ENCODE measurements around the gene CPVL. TPM values are rescaled to one million over a fixed set of nuclear protein-coding genes. Genes with fewer than 3 reads are reported as not detected.

The CPVL gene
- polyA plus RNA-seq, 3 donors: 410 to 1,111 (median 1,108) TPM

GRCh38 chr7:29091715-29092114 lies 54.6 kb downstream of the CPVL start:
- no peak for DNase-seq
- WGBS (ENCODE audit: insufficient coverage): no CpG with 5 or more reads among the region's 4 CpGs
- no peaks in the 10 kb centered on the region for H3K27me3 ChIP-seq (ENCODE audit: control insufficient read depth in 2 of 2, insufficient read depth in 2 of 2, low read length in 2 of 2)
- Mint-ChIP-seq H3K4me1 (peaks cover 43% of the 10 kb centered on the region), H3K9me3 (peaks cover 0 to 4% (median 0%) of the 10 kb centered on the region in 7 donors), H3K27me3 (ENCODE audit: low read depth in 3 of 3) (peaks cover 0 to 5% (median 2%) of the 10 kb centered on the region in 3 donors), H3K27ac (peak overlapping the region in 2 of 7 donors; percentile 44 to 72), H3K4me3 (peak overlapping the region in 1 of 2 donors; percentile 74), H3K36me3 (peaks cover 73 to 89% of the 10 kb centered on the region in 2 donors)
- peaks cover 55 to 91% of the 10 kb centered on the region in 2 donors for H3K36me3 ChIP-seq (replicated peaks in 1 of 2; ENCODE audit: control insufficient read depth in 1 of 2, insufficient read depth in 2 of 2, low read length in 2 of 2)
- no peak overlapping the region for H3K4me3 ChIP-seq (replicated peaks in 1 of 3; ENCODE audit: low read depth in 2 of 3, low read length in 3 of 3)
- H3K4me2 ChIP-seq (replicated peaks; ENCODE audit: extremely low read depth, low read length, poor library complexity, severe bottlenecking): no peak overlapping the region
- H3K27ac ChIP-seq (ENCODE audit: low read depth in 1 of 2, low read length in 2 of 2): peak overlapping the region in 1 of 2 donors; percentile 8
- intact Hi-C loops (cut with micrococcal nuclease): no loop called here
- no peaks in the 10 kb centered on the region for H3K9me3 ChIP-seq (replicated peaks in 1 of 2; ENCODE audit: control insufficient read depth in 1 of 2, insufficient read depth in 1 of 2, low read length in 2 of 2)
- TF ChIP-seq CTCF (IDR thresholded peaks at IDR 0.05): no peak
- no peak overlapping the region for H3K9ac ChIP-seq (ENCODE audit: insufficient read depth, low read length, poor library complexity, severe bottlenecking)
- peaks cover 85% of the 10 kb centered on the region for H4K20me1 ChIP-seq (ENCODE audit: insufficient read depth, low read length)
- H3K79me2 ChIP-seq (ENCODE audit: insufficient read depth, low read length): no peaks in the 10 kb centered on the region
- no peak overlapping the region for H2AFZ ChIP-seq (ENCODE audit: insufficient read depth, low read depth, low read length, poor library complexity, severe bottlenecking)
- peaks cover 33 to 46% of the 10 kb centered on the region in 2 donors for H3K4me1 ChIP-seq (ENCODE audit: control insufficient read depth in 1 of 2, insufficient read depth in 2 of 2, low read length in 2 of 2)

- Mint-ChIP-seq H3K36me3 (peaks cover 71 to 88% of the 10 kb centered on the region in 2 donors), H3K9me3 (peaks cover 0 to 4% (median 0%) of the 10 kb centered on the region in 7 donors), H3K27ac (peak overlapping the region in 3 of 7 donors; percentile 44 to 72 (median 55)), H3K4me1 (peaks cover 48% of the 10 kb centered on the region), H3K4me3 (peak overlapping the region in 1 of 2 donors; percentile 74), H3K27me3 (ENCODE audit: low read depth in 3 of 3) (peaks cover 0 to 2% (median 2%) of the 10 kb centered on the region in 3 donors)
- H3K79me2 ChIP-seq (ENCODE audit: insufficient read depth, low read length): no peaks in the 10 kb centered on the region
- peaks cover 35 to 51% of the 10 kb centered on the region in 2 donors for H3K4me1 ChIP-seq (ENCODE audit: control insufficient read depth in 1 of 2, insufficient read depth in 2 of 2, low read length in 2 of 2)
- no peaks in the 10 kb centered on the region for H3K9me3 ChIP-seq (replicated peaks in 1 of 2; ENCODE audit: control insufficient read depth in 1 of 2, insufficient read depth in 1 of 2, low read length in 2 of 2)
- no peak overlapping the region for H3K4me2 ChIP-seq (replicated peaks; ENCODE audit: extremely low read depth, low read length, poor library complexity, severe bottlenecking)
- WGBS (ENCODE audit: insufficient coverage): 17% methylated on average over 4 of the region's 10 CpGs
- DNase-seq: no peak
- peaks cover 62 to 91% of the 10 kb centered on the region in 2 donors for H3K36me3 ChIP-seq (replicated peaks in 1 of 2; ENCODE audit: control insufficient read depth in 1 of 2, insufficient read depth in 2 of 2, low read length in 2 of 2)
- peak overlapping the region in 1 of 2 donors; percentile 8 for H3K27ac ChIP-seq (ENCODE audit: low read depth in 1 of 2, low read length in 2 of 2)
- H3K4me3 ChIP-seq (replicated peaks in 1 of 3; ENCODE audit: low read depth in 2 of 3, low read length in 3 of 3): no peak overlapping the region
- H3K27me3 ChIP-seq (ENCODE audit: control insufficient read depth in 2 of 2, insufficient read depth in 2 of 2, low read length in 2 of 2): no peaks in the 10 kb centered on the region
- no peak for TF ChIP-seq CTCF (IDR thresholded peaks at IDR 0.05)
- peaks cover 85% of the 10 kb centered on the region for H4K20me1 ChIP-seq (ENCODE audit: insufficient read depth, low read length)
- no peak overlapping the region for H3K9ac ChIP-seq (ENCODE audit: insufficient read depth, low read length, poor library complexity, severe bottlenecking)
- intact Hi-C loops (cut with micrococcal nuclease): no loop called here
- no peak overlapping the region for H2AFZ ChIP-seq (ENCODE audit: insufficient read depth, low read depth, low read length, poor library complexity, severe bottlenecking)
Observed at GRCh38 chr7:29090836-29091601, 55.3 kb downstream of the CPVL start.

All from CD14-positive monocyte (primary cell).